Stimulated activated CD8-positive, alpha-beta memory T cell treated with anti-CD3 and anti-CD28 coated beads, Interleukin-4, amount 100 ng/mL, for 1 hour (primary cell): ENCODE measurements around the gene AMMECR1.
"Not testable (repeated sequence)": the region's sequence is repeated elsewhere in the genome, so short reads cannot be mapped to it uniquely, and the experiment has no call there.

Experiments
- DNase-seq, 2 donors: peaks; one replicate each; pipeline ENCODE4 v3.0.0-alpha.2; 2020; ENCODE audit warnings: low read depth in 2 of 2, low spot score in 1 of 2

The AMMECR1 gene

DNA sequence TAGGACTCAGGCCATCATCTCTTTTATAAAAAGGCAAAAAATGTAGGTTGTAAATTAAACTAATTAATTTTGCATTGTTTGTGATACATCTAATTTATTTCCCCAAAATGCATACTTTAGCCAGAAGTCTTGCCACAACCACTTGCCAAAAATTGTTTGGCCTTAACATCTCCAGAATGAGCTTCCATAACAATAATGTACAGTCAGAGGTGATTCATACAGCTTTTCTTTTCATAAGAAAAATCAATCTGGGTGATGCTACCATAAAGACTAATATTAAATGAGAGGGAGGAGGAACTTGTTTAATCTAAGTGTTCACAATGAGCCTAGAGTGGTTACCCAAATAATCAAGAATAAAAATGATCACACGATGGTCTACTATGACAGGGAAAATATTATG lies 59.3 kb downstream of the AMMECR1 start:
- DNase-seq: no peak

DNA sequence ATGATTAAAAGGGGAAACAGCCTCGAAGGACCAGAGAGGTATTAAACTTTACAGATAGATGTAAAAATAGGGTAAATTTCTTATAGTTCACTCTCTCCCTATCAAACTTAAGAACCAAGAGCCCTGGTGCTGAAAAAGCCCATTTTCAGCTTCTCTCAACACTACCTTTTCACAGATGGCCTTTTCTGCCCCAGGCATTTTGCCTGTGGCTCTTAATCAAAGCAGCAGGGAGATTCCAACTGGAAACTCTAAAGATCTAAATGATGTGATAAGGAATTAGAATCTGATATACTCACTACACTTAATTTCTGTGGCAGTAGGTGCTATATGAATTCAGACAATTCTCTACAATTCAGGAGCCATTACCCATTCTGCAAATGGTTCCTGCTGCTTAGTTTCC lies 60.0 kb downstream of the AMMECR1 start:
- no peak for DNase-seq

DNA sequence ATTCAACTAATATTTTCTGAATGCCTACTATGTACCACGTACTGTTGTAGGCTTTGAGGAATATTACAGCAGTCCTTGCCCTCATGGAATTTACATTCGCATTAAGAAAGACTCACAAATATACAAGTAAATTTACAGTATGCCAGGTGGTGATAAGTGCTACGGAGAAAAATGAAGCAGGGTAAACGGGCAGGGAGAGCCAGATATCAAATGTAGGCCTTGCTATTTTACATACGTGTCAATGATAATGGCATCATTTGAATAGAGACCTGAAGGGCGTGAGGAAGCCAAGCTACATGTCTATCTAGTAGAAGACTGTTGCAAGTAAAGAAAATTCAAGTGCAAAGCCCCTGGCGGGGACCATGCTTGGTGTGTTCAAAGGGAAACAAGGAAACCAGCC lies 65.2 kb downstream of the AMMECR1 start:
- DNase-seq: no peak

DNA sequence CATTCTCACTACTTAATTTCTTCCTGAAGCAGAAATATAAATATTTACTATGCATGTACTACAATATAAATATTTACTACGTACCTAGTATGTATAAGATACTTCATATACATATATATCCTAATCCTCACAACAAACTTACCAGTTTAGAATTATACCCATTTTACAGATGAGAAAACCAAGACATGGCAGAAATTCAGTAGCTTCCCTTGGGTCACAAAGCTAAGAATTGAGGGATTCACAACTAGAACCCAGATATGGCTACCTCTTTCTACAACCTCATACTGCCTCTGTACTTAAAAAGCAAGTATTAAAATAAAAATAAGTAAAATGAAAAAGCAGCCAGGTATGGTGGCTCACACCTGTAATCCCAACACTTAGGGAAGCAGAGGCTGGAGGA lies 65.9 kb downstream of the AMMECR1 start:
- DNase-seq: no peak

DNA sequence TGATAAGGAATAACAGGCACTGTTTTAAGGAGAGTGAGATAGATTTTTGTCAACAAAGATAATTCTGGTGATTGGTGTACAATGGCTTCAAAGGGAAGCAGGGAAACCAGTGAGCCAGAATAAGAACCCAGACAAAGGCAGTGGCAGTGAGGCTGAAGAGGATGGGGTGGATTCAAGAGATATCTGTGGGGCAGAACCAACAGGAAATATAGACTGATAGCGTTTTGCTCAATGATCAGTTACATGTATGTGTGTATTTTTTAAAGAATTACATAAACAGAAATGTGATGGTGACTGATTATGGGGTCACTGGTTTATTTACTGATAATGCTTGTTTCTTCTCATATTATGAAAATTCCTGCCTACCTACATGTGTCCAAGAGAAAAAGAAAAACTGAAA lies 66.4 kb downstream of the AMMECR1 start:
- no peak for DNase-seq

DNA sequence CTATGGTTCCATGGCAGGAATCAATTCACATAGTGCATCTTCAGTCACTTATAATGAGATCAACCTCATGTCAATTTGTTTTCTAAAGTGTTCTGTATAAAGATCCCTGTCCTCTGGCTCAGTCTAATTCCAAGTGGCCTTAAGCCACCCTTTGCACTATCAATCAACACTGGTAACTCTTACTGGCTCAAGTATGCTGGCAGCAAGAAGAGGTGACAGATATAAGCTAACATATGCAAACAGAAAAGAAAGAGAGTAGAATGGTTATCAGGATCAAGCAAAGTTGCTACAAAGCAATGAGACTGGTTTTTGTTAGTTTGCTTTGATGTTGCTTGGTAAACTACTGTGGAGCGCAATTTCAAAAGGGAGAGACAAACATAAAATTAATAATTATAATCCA lies 67.0 kb downstream of the AMMECR1 start:
- no peak for DNase-seq

DNA sequence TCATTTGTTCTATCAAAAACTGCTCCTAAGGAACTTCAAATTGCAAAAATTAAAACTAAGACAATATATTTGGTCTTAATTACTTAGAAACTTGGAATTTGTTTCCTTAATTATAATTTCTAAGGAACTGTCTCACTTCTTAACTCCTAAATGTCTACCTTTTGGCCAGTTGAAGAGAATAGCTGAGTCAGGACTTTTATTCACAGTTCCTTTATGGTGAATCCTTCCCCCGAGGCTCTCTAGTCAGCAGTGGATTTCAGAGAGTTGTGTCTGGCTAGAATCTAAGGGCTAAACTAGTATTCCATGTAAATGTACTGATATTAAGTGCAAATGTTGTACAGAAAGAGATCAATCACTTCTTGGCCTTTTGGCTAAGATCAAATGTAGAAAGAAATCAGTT lies 69.3 kb downstream of the AMMECR1 start:
- no peak for DNase-seq

DNA sequence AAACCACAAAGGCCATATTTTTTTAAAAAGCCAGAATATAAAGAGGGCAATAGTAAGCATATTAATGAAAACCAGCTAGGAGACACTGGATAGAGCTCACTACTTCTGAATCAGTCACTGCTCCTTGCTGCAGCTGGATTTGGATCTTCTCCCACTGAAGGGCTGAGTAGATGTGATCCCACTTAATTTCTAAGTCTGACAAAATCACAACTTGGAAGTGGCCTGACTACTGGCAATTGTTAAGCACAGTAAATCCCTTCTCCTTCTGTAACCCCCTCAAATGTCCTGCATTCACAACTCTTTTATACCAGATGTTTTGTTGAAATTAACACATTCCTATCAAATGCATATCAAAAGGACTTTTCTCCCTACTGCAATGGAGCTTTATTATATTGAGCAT lies 72.9 kb downstream of the AMMECR1 start:
- DNase-seq: no peak

DNA sequence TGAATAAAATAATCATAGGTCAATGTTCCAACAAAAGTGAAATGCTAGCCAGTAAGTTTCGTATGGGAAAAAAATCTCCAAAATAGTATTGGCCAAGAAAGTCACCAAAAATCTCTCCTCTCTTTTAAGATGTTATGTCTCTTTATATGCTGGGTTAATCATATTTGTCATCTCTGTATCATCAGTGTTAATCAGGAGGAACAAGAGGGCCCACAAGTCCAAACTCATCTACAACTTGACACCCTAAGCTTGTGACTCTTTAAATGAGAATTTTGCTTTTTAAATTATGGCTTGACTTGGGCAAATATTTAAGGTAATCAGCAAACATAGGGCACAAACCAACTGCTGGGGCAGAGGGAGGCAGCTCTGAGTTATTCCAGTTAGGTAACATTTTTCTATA lies 75.5 kb downstream of the AMMECR1 start:
- no peak for DNase-seq

DNA sequence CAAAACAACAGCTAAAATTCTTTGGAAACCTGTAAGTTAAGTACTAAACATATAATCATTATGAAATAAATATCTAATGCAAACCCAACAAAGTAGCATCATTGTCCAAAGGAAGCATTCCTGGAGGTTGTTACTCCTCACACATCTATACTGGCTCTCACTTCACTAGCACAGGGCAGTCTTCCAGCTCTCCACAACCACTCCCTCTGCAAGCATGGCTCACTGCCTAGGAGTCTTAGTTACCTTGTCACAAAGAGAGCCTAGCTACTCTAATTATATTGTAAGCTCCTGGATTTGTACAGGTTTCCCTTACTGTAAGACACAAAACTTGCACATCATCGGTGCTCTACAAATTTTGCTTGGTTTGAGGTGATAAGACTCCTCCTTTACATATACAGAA lies 76.1 kb downstream of the AMMECR1 start:
- no peak for DNase-seq

DNA sequence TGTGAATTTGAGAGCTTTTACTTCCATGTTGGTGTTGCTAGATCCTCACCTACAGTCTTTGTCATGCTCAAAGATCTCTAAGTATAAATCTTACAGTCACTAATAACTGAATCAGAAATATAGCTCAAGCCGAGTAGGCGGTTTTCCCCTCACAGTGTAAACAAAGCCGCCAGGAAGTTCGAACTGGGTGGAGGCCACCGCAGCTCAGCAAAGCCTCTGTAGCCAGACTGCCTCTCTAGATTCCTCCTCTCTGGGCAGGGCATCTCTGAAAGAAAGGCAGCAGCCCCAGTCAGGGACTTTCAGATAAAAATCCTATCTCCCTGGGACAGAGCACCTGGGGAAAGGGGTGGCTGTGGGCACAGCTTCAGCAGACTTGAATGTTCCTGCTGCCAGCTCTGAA lies 79.6 kb downstream of the AMMECR1 start:
- DNase-seq: not testable (repeated sequence)

DNA sequence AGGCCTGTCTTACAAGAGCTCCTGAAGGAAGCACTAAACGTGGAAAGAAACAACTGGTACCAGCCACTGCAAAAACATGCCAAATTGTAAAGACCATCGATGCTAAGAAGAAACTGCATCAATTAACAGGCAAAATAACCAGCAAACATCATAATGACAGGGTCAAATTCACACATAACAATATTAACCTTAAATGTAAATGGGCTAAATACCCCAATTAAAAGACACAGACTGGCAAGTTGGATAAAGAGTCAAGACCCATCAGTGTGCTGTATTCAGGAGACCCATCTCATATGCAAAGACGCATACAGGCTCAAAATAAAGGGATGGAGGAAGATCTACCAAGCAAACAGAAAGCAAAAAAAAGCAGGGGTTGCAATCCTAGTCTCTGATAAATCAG lies 86.4 kb downstream of the AMMECR1 start:
- DNase-seq: not testable (repeated sequence)

DNA sequence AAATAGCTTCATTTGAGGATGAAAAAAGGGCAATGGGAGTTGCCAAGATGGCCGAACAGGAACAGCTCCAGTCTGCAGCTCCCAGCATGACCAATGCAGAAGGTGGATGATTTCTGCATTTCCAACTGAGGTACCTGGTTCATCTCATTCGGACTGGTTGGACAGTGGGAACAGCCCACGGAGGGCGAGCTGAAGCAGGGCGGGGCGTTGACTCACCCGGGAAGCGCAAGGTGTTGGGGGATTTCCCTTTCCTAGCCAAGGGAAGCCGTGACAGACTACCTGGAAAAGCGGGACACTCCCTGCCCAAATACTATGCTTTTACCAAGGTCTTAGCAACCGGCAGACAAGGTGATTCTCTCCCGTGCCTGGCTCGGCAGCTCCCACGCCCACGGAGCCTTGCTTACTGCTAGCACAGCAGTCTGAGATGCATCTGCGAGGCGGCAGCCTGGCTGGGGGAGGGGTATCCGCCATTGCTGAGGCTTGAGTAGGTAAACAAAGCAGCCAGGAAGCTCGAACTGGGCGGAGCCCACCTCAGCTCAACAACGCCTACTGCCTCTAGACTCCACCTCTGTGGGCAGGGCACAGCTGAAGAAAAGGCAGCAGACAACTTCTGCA lies 88.3 kb downstream of the AMMECR1 start:
- peak; percentile 6 to 48 for DNase-seq

DNA sequence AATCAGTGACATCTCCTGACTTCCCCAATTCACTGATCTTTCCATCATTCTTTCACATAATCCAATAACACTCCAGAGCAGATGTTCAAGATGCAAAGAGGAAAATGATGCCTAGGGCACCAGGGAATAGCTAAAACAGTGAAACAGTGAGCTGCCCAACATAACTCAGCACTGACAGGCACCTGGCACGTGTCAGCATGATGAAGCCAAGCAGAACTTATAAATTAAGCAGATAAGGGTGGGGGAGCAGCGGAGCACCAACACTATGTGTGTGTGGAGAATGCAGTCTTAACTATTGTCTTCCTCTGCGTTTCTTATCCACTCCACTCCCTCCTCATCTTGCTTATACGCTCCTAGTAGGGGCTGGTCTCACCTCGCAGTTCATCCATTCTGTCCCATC lies 89.4 kb downstream of the AMMECR1 start:
- DNase-seq: no peak

DNA sequence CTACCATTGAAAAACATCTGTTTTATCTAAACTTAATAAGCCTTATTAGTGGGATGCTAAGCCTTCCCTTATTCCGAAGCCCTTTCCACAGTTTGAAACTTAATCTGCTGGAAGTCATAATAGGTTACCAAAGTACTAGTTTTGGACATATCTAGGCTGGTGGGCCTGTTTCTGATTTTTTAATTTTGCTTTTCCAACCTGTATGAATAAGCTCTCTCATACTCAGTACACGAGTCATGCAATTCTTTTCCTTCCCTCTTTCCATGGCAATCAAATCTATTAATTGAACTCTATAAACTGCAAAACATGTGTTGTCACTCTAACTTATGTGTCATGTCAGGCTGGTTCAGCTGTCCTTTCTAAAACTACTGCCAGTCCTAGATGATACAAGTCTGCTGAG lies 91.0 kb downstream of the AMMECR1 start:
- DNase-seq: no peak

DNA sequence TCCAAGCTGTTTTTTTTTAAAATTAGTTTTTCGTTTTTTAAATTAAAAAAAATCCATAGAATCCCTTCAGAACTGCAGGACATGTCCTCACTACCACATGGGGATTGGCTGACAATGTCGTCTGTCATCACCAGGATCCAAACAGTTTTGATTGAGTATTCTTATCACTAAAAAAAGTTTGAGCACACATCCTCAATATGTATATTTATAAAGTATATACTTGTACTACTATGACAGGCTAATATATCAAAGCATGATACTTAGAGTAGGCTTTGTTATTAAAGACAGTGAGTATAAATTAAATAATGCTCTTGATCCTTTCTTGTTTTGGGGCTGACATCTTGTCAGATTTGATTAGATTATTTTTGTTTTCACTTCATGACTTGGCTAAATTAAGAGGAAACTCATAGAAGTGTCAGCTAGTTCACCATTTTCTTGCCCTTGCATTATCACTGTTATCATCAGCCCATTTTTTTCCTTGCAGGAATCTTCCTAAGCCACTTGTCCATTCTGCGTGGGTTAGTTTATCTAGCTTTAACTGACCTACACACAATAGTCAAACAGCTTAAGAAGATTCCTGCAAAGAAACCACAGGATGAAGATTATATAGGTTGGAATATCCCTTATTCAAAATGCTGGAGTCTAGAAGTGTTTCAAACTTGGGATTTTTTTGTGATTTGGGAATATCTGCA lies 92.8 kb downstream of the AMMECR1 start:
- no peak for DNase-seq

DNA sequence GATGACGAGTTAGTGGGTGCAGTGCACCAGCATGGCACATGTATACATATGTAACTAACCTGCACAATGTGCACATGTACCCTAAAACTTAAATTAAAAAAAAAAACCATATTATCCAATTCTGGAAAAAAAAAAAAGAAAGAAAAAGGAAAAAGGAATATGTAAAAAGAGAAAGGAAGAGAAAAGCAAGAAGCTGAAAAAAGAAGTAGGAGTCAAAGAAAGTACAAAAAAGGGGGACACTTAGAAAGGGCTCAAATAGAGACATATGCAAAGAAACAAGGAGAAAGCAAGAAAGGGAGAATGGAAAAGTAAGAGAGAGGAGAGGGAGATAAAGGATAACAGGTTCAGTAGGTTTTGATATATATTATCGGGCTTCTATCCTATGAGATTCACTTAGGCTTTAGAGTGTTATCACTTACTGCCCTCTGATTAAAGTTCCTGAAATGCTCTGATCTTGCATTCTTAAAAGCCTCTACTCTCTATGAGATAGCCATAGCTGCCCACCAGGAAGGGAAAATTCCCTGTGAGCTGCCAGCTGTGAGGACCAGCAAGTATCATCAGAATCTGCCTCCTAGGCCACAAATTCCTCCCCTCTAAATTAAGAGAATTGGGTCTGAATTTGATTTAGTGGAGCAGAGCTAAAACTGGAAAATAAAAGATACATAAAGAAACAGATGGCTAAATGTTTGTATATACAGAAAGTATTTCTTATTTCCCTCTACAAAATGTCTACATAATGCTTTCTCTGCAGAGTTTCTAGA lies 95.2 kb downstream of the AMMECR1 start:
- no peak for DNase-seq

DNA sequence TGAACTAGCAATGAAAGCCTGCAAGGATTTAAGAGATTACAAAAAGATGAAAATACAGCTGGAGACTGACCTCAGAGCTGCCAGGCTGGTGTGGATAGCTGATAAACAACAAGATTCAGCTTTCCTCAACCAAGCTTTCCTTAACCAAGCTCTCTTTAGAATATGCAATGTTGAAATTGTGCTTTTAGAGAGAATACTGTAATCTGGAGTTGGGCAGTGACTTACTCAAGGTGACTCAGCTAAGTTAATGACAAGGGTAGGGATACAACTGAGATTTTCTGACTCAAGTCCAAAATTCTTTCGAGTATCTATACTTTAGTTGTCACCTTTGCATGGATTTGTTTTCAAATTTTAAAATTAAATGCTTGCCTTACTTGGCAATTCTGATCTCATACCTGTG lies 98.0 kb downstream of the AMMECR1 start:
- no peak for DNase-seq

DNA sequence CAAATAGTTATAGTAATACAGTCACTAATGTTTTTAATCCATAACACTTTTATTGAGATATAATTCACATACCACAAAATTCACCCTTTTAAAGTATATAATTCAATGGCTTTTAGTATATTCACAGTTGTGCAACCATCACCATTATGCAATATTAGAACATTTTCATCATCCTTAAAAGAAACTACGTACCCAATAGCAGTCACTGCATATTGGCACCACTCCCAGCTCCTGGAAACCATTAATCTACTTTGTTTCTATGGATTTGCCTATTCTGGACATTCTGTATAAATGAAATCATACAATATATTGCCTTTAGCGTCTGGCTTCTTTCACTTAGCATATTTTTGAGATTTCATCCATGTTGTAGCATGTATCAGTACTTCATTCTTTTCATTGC lies 99.3 kb downstream of the AMMECR1 start:
- no peak for DNase-seq

DNA sequence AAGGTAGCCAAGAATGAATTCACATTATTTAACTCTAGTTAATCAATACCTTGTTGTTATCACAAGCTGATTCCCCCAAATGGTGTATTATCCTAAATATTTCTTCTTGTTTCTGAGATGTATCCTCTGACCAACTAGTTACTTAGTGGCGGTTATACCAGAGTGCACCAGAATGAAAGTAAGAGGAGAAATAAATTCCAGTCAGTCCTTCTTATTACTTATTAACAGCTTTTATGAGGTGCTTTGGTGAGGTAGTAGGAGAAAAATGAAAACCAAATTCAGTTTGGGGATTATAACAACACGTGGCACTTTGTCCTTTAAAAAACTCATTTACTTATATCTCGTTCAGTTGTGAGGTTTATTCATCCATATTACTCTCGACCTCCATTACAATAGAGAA lies 101.9 kb downstream of the AMMECR1 start:
- DNase-seq: no peak

DNA sequence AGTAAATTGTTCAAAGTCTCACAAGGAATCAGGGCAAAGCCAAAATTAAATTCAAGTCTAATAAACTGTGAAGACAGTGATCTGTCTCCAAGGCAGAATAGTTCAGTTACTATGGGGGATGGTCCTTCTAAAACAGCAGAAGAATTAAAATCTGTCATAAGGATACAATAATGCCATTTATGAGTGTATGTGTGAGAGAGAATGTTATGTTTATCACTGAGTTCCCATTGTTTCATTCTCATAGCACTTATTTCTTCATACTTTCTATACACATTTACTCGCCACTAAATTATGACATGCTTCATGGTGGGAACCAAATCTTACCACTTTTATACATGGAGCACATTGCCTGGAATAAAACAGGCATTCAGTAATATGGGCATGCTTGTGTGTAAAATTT lies 102.5 kb downstream of the AMMECR1 start:
- no peak for DNase-seq

DNA sequence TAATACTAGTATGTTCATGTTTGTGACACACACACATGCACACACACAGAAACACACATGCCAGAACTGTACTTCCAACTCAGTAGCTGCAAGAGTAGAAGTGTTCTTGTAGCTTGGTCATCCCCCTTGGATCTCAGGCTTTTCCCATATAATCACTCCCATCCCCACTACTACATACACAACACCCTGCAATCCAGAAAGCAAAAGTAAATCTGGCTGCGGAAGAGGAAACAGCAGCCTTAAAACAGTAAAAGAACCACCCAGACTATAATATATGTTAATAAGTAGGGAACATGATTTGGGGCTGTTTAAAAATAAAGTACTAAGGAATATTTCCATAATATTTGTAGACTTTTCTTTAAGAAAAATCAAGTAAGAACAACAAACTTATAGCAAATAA lies 103.2 kb downstream of the AMMECR1 start:
- no peak for DNase-seq

DNA sequence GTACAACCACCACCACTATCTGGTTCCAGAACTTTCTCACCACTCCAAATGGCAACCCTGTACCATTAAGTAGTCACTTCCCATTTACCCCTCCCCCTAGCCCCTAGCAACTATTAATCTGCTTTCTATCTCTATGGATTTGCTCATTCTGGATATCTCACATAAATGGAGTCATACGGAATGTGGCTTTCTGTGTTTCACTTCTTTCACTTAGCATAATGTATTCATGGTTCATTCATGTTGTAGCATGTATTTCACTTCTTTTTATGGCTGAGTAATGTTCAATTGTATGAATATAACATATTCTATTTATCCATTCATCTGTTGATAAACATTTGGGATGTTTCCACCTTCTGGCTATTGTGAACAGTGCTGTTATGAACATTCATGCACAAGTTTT lies 104.7 kb downstream of the AMMECR1 start:
- DNase-seq: no peak
